Colonic mucosa (tissue), 4 donors: ENCODE measurements around the gene NTRK2. TPM values are rescaled to one million over a fixed set of nuclear protein-coding genes. Genes with fewer than 3 reads are reported as not detected.

Experiments
- DNase-seq: peaks from one replicate; pipeline ENCODE4 v3.0.0-alpha.2; 2020
- H3K27ac ChIP-seq: fragments of 200-600 bp; one replicate; pipeline ENCODE4 v1.8.0; 2021
- H3K27me3 ChIP-seq: fragments of 200-600 bp; one replicate; pipeline ENCODE4 v1.8.0; 2021
- H3K36me3 ChIP-seq: fragments of 200-600 bp; one replicate; pipeline ENCODE4 v1.8.0; 2021
- H3K4me1 ChIP-seq: fragments of 200-600 bp; one replicate; pipeline ENCODE4 v1.8.0; 2021; ENCODE audit warnings: mild to moderate bottlenecking
- H3K4me3 ChIP-seq: fragments of 200-600 bp; one replicate; pipeline ENCODE4 v1.8.0; 2021
- H3K9ac ChIP-seq, 2 donors: one replicate each; pipeline ENCODE4 v1.7.0; 2013; ENCODE audit warnings: control low read depth in 2 of 2, low read depth in 2 of 2, low read length in 2 of 2
- H3K9me3 ChIP-seq: fragments of 200-600 bp; one replicate; pipeline ENCODE4 v1.8.0; 2021
- intact Hi-C: fragments of 100-400 bp; cut with DNase I; formaldehyde crosslinking; loops from one replicate; pipeline ENCODE4 v1.14.1; 2022
- total RNA-seq, 2 donors: library from RNA; stranded (reverse); fragmentation: NEBNext Ultra II Directional in 1 of 2; extraction: Animal tissue kit (Norgen Biotek cat#: 25700) in 1 of 2; gene quantifications; one replicate each; pipeline ENCODE4 v1.2.1, GENCODE V29; 2021
- TF ChIP-seq, protein P1 (sequence below): fragments of 200-600 bp; IDR thresholded peaks from one replicate; pipeline ENCODE4 v1.8.0; 2022; ENCODE audit warnings: antibody characterized with exemption, mild to moderate bottlenecking
- donor health status: healthy.
- donor health status: DM: no; HTN: no; CAD: no.
- donor health status: DM: no; HTN: no; CAD: no.

Gene NTRK2
- total RNA-seq, 2 donors from 2014 or later, result 0.52 to 2.3 TPM

DNA sequence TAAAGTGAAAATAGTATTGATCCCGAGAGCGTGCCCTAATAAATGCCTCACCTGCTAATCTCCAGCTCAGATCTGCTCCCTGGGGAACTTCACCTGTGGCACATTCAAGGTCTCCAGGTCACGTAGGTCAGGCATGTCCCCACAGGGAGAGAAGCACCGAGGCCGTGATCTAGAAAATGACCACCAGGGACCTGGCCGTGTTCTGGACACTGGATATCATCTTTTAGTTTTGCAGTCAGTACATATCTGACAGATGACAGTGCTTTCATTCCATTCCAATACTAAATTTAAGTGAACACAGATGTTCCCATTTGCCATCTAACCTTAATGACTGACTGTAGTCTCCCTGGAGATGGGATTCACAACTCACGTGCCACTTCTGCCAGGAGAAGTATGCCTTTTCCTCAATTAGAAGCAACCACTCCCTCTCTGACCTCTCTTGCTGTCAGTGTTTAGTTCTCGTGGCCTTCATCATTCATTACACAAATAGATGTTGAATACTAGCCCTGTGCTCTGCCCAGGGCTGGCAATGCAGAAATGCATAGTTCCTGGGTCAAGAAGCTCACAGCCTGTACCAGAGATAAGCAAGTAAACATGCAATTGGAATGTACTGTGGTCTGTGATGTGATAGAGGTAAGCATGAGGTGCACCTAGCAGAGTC lies 276.5 kb downstream of the NTRK2 start:
- Histone ChIP-seq H3K27ac (no peak overlapping the region), H3K4me3 (no peak overlapping the region), H3K27me3 (no peaks in the 10 kb centered on the region), H3K9me3 (no peaks in the 10 kb centered on the region), H3K36me3 (no peaks in the 10 kb centered on the region), H3K9ac (no peak overlapping the region), H3K4me1 (no peaks in the 10 kb centered on the region)
- no peak for DNase-seq
- intact Hi-C loops, result no loop called here
- TF ChIP-seq, protein P1, sequence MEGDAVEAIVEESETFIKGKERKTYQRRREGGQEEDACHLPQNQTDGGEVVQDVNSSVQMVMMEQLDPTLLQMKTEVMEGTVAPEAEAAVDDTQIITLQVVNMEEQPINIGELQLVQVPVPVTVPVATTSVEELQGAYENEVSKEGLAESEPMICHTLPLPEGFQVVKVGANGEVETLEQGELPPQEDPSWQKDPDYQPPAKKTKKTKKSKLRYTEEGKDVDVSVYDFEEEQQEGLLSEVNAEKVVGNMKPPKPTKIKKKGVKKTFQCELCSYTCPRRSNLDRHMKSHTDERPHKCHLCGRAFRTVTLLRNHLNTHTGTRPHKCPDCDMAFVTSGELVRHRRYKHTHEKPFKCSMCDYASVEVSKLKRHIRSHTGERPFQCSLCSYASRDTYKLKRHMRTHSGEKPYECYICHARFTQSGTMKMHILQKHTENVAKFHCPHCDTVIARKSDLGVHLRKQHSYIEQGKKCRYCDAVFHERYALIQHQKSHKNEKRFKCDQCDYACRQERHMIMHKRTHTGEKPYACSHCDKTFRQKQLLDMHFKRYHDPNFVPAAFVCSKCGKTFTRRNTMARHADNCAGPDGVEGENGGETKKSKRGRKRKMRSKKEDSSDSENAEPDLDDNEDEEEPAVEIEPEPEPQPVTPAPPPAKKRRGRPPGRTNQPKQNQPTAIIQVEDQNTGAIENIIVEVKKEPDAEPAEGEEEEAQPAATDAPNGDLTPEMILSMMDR, result no peak

DNA sequence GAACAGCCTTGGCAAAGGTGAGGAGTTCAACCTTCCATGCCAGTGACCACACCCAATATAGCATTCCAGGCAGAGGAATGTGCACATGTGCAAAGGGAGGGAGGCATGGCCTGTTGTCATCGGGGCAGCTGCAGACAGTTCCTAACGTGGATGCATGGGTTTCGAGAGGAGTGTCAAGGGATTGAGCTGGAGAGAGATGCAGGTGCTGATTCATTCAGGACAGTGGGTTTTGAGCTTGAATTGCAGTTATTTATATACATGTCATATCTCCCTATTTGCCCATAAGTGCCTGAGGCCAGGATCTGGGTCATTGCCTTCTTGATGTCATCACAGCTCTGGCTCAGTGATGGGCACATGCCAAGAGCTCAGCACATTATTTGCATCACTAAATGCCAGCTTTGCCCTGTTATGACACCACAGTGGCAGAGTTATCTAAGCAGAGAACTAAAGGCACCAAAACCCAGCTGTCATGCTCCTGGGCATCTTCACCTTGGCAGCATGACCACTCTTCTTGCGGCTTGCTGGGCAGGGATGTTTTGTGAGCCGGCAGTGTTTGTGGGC lies 278.0 kb downstream of the NTRK2 start:
- intact Hi-C loops, result no loop called here
- no peak overlapping the region for H3K9ac ChIP-seq
- no peak overlapping the region for H3K27ac ChIP-seq
- no peaks in the 10 kb centered on the region for H3K9me3 ChIP-seq
- H3K4me3 ChIP-seq, result no peak overlapping the region
- DNase-seq, result peak; percentile 61
- no peaks in the 10 kb centered on the region for H3K27me3 ChIP-seq
- TF ChIP-seq, protein P1, result no peak
- no peaks in the 10 kb centered on the region for H3K4me1 ChIP-seq
- no peaks in the 10 kb centered on the region for H3K36me3 ChIP-seq

DNA sequence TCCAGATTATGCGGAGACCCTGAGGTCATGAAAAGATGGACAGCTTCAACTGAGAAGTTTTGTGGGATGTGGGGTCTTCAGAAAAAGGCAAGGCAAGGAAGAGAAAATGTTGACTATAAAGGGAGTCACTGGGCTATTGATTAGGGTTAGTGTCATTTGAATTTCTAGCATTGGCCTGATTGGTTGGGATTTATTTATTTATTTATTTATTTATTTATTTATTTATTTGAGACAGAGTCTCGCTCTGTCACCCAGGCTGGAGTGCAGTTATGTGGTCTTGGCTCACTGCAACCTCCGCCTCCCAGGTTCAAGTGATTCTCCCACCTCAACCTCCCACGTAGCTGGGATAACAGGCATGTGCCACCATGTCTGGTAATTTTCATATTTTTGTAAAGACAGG lies 279.7 kb downstream of the NTRK2 start:
- H3K9me3 ChIP-seq, result no peaks in the 10 kb centered on the region
- no peaks in the 10 kb centered on the region for H3K4me1 ChIP-seq
- no peaks in the 10 kb centered on the region for H3K36me3 ChIP-seq
- intact Hi-C loops, result no loop called here
- no peak overlapping the region for H3K9ac ChIP-seq
- no peaks in the 10 kb centered on the region for H3K27me3 ChIP-seq
- H3K4me3 ChIP-seq, result no peak overlapping the region
- H3K27ac ChIP-seq, result no peak overlapping the region
- no peak for DNase-seq
- TF ChIP-seq, protein P1, result no peak

DNA sequence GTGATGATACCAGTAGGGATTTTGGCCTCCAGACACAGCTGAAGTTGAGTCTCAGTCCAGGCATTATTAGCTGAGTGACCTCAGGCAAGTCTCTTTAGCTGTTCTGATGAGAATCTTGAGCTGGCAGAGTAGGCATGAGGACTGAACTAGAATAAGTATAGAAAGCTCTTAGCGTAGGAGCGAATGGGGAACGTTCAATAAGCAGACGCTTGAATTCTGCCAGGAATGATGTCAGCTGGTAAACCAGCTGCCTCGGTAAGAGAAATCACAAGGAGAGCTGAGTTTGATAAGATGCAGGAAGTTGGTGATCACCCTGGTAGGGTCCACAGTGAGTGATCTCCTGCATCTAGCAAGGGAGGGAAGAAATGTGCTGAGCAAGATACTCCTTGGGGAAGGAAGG lies 280.4 kb downstream of the NTRK2 start:
- no peak for DNase-seq
- no peak overlapping the region for H3K4me3 ChIP-seq
- TF ChIP-seq, protein P1, result no peak
- H3K9me3 ChIP-seq, result no peaks in the 10 kb centered on the region
- no peaks in the 10 kb centered on the region for H3K36me3 ChIP-seq
- H3K4me1 ChIP-seq, result no peaks in the 10 kb centered on the region
- intact Hi-C loops, result loop anchor here (10.0 kb wide), 1 partner anchor 555 kb away; no protein-coding TSS in a partner anchor
- H3K27ac ChIP-seq, result no peak overlapping the region
- H3K27me3 ChIP-seq, result no peaks in the 10 kb centered on the region
- no peak overlapping the region for H3K9ac ChIP-seq

DNA sequence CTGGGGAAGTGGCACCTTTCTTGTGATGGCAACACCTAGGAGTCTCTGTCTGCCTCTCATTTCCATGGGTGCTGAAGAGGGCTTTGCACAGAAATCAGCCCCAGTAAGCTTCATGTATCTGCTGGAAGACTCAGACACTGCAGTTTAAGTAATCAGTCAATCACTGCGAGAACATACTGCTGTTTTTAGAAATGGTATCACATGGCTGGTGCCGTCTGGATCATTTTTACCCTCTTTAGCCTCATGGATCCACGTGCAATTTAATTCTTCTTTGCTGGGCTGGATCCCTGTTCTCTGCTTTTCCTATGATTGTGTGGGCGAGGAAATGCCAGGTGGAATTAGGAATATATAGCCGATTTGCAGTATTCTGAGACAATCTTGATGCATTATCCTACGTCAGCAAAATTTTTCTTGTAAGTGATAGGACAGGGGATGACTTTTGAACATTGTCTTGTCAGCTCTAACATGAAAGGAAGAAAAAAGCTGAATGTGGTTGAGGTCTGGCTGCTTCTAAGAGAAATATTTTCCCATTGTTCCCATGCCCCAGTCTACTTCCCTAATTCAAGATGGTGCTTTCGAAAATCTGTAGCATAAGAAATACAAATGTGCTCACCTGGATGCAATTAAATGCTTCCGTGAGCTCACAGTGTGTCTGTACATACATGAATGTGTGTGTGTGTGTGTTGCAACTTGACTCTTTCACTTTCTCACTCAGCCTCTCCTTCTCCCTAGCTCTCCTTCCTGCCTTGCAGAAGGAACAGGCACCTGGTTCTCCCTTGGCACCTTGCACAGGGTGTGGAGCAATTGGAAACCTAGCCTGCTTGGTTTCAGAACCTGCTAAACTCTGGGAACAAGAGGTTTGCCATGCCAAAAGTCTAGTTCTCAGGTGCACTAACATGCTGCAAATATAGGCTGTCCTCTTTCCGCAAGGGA lies 281.6 kb downstream of the NTRK2 start:
- intact Hi-C loops, result loop anchor here (10.0 kb wide), 1 partner anchor 556 kb away; no protein-coding TSS in a partner anchor
- TF ChIP-seq, protein P1, result no peak
- peak; percentile 32 for DNase-seq

More for the DNA sequence above, 281.6 kb downstream of the NTRK2 start:
- H3K4me3 ChIP-seq, result no peak overlapping the region
- no peaks in the 10 kb centered on the region for H3K9me3 ChIP-seq
- H3K36me3 ChIP-seq, result no peaks in the 10 kb centered on the region
- H3K27ac ChIP-seq, result no peak overlapping the region
- H3K9ac ChIP-seq, result no peak overlapping the region
- no peaks in the 10 kb centered on the region for H3K27me3 ChIP-seq
- H3K4me1 ChIP-seq, result no peaks in the 10 kb centered on the region
